ENCODE results near the gene TRPC6. TPM values are rescaled to one million over a fixed set of nuclear protein-coding genes. Genes with fewer than 3 reads are reported as not detected.

Gene TRPC6
- total and polyA plus RNA-seq, 9 of the 15 experiments (the other 6 are each of a cell fraction or from before 2014, with no cell fraction given): not detected

DNA sequence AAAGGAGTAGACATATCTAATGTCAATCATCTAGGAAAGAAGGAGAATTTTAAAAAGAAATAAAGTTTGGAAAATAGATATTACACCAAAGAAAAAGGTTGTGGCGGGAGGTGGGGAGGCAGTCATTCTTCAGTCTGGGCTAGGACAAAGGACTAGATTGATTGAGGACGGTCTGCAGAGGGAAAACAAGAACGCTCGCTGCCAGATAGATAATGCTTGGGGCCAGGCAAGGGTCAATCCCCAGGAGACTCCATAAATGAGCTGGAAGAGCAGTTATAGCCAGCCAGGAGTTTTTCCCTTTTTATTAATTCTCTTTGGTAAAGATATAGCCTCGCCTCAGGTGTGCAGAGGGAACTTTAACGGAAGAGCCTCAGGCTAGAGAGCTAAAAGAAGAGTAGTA, 6.3 kb downstream of the TRPC6 start (continued):
- TF ChIP-seq ZNF280A (IDR thresholded peaks at IDR 0.05; ENCODE audit: low read depth, partially characterized antibody): no peak

DNA sequence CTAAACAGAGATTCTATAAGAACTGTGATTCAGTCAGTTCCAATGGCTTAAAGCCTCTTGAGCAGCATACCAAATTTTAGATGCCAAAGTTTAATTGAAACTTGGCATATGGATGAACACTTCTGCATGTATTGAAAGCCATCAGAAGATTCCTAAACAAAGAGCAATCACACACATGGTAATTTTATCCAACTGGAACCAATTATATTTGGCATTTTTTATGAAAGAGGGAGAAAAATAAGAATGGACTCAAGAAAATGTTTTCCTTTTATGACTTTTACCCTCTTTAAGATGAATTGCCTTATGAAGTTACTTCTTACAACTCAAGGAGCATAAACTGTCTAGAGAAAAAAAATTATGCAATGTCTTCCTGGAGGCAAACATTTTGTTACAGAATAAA, 7.4 kb downstream of the TRPC6 start:
- CTCF ChIA-PET (ENCODE audit: low intra/inter-chr PET ratio): no interaction called here
- Histone ChIP-seq H3K4me2 (ENCODE audit: insufficient read depth, low read length) (no peak overlapping the region), H3K4me3 (no peak overlapping the region), H3K9ac (ENCODE audit: insufficient read depth in 1 of 2, low read depth in 2 of 2, low read length in 2 of 2) (no peak overlapping the region), H3K4me1 (replicated peaks in 1 of 2; ENCODE audit: control insufficient read depth in 2 of 2, insufficient read depth in 2 of 2, low read length in 2 of 2) (no peaks in the 10 kb centered on the region), H3K27me3 (ENCODE audit: control insufficient read depth in 2 of 2, insufficient read depth in 2 of 2, low read length in 2 of 2) (no peaks in the 10 kb centered on the region), H3K9me1 (ENCODE audit: control insufficient read depth, insufficient read depth, low read length) (no peaks in the 10 kb centered on the region), H3K27ac (ENCODE audit: extremely low read depth, low read depth, low read length) (no peak overlapping the region), H4K20me1 (replicated peaks; ENCODE audit: control insufficient read depth, insufficient read depth, low read length) (no peaks in the 10 kb centered on the region), H2AFZ (ENCODE audit: low read depth, low read length) (no peak overlapping the region), H3K36me3 (ENCODE audit: control insufficient read depth, insufficient read depth, low read length) (no peaks in the 10 kb centered on the region), H3K9me3 (replicated peaks; ENCODE audit: control insufficient read depth, insufficient read depth, low read depth, low read length) (no peaks in the 10 kb centered on the region), H3K79me2 (ENCODE audit: control insufficient read depth, insufficient read depth, low read length) (no peaks in the 10 kb centered on the region)
- POLR2A ChIA-PET: no interaction called here
- in situ Hi-C loops (cut with MboI): no loop called here
- DNase-seq (ENCODE audit: extremely low read depth in 1 of 4, low spot score in 3 of 4) (no peak), FAIRE-seq (no peak), ATAC-seq (no peak)
- intact Hi-C loops (cut with micrococcal nuclease): no loop called here
- no TSS peak for BruUV-seq (replicated peaks)
- TF ChIP-seq, protein P1, sequence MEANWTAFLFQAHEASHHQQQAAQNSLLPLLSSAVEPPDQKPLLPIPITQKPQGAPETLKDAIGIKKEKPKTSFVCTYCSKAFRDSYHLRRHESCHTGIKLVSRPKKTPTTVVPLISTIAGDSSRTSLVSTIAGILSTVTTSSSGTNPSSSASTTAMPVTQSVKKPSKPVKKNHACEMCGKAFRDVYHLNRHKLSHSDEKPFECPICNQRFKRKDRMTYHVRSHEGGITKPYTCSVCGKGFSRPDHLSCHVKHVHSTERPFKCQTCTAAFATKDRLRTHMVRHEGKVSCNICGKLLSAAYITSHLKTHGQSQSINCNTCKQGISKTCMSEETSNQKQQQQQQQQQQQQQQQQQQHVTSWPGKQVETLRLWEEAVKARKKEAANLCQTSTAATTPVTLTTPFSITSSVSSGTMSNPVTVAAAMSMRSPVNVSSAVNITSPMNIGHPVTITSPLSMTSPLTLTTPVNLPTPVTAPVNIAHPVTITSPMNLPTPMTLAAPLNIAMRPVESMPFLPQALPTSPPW (CRISPR knock-in tag; IDR thresholded peaks at IDR 0.05): no peak
- no peak for TF ChIP-seq GABPB1 (CRISPR knock-in tag; IDR thresholded peaks at IDR 0.05)
- no peak for TF ChIP-seq STAT5B (CRISPR knock-in tag; IDR thresholded peaks at IDR 0.05)
- no peak for TF ChIP-seq TFE3 (CRISPR knock-in tag; IDR thresholded peaks at IDR 0.05)
- TF ChIP-seq SUPT5H (IDR thresholded peaks at IDR 0.05): no peak
- TF ChIP-seq, protein P2, sequence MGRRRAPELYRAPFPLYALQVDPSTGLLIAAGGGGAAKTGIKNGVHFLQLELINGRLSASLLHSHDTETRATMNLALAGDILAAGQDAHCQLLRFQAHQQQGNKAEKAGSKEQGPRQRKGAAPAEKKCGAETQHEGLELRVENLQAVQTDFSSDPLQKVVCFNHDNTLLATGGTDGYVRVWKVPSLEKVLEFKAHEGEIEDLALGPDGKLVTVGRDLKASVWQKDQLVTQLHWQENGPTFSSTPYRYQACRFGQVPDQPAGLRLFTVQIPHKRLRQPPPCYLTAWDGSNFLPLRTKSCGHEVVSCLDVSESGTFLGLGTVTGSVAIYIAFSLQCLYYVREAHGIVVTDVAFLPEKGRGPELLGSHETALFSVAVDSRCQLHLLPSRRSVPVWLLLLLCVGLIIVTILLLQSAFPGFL (CRISPR knock-in tag; IDR thresholded peaks at IDR 0.05): no peak
- TF ChIP-seq MEIS2 (IDR thresholded peaks at IDR 0.05; ENCODE audit: partially characterized antibody): no peak
- no peak for TF ChIP-seq ZNF232 (CRISPR knock-in tag; IDR thresholded peaks at IDR 0.05)
- TF ChIP-seq PRPF4 (IDR thresholded peaks at IDR 0.05; ENCODE audit: insufficient read depth, low read depth, low read length, poor library complexity, severe bottlenecking): no peak
- no peak for TF ChIP-seq ZBTB8A (IDR thresholded peaks at IDR 0.05; ENCODE audit: partially characterized antibody)
- TF ChIP-seq SMARCE1 (IDR thresholded peaks at IDR 0.05): no peak
- TF ChIP-seq PHF21A (IDR thresholded peaks at IDR 0.05; ENCODE audit: borderline replicate concordance, low read depth): no peak

Measured in K562 (cell line).